Measurements from ENCODE around the gene TRIM71.
"Not testable (repeated sequence)": the region's sequence is repeated elsewhere in the genome, so short reads cannot be mapped to it uniquely, and the experiment has no call there.

Gene TRIM71

DNA sequence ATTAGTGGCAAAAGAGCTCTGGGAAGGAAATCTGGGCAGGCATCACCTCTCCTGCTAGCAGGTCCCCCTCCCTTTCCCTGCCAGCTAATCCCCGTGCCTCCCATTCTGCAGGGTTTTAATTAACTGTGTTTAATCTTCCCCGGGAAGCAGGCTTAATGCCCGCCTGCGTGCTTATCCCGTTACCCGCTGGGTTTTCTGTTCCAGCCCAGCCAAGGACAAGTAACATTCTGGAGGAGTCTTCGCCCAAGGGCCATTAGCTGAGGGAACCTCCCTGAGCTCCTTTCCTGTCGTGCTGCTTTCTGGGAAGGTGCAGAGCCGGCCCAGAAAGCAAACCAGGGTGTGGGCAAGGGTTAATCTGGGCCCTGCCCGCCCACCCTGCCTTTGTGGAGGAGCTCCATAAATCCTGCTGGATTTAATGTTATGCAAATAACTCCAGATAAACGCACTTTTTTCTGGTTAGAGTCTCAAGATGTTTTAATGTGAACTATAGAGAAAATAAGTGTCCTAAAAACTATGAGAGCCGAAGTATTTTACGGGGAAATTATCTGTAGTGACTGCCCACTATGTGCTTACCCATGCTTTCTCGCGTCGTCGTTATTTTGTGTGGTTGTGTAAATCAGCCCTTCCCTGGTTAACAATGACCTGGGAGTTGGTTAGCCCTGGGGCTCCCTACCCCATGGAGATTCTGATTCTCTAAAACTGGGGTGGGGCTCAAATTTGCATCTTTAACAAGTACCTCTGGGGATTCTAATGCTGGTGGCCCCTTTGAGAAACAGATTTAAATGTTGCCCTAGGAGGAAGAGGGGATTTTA, 25.9 kb downstream of the TRIM71 start:
- DNase-seq, result no peak

- no peak for DNase-seq
Measured at GRCh38 chr3:32844322-32844654, 26.5 kb downstream of the TRIM71 start.

GRCh38 chr3:32844914-32845313, 27.1 kb downstream of the TRIM71 start:
- DNase-seq, result no peak

DNA sequence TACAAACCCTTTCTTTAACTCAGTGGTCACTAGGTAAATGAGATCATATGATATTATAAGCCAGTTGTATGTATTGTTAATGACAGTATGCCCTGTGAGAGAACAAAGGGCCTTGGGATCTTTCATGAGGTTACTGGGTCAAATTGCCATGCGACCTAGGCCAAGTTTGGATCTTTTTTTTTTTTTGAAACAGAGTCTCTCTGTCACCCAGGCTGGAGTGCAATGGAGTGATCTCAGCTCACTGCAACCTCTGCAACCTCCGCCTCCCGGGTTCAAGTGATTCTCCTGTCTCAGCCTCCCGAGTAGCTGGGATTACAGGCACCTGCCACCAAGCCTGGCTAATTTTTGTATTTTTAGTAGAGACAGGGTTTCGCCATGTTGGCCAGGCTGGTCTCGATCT, 27.7 kb downstream of the TRIM71 start:
- DNase-seq, result not testable (repeated sequence)

DNA sequence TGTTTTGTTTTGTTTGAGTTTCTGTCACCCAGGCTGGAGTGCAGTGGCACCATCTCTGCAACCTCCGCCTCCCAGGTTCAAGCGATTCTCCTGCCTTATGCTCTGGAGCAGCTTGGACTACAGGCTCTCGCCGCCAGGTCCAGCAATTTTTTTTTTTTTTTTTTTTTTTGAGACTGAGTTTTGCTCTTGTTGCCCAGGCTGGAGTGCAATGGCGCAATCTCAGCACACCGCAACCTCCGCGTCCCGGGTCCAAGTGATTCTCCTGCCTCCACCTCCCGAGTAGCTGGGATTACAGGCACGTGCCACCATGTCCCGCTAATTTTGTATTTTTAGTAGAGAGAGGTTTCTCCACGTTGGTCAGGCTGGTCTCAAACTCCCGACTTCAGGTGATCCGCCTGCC, 29.2 kb downstream of the TRIM71 start:
- DNase-seq, result not testable (repeated sequence)

- no peak for DNase-seq
Measured at GRCh38 chr3:32847528-32847927, 29.7 kb downstream of the TRIM71 start.

DNA sequence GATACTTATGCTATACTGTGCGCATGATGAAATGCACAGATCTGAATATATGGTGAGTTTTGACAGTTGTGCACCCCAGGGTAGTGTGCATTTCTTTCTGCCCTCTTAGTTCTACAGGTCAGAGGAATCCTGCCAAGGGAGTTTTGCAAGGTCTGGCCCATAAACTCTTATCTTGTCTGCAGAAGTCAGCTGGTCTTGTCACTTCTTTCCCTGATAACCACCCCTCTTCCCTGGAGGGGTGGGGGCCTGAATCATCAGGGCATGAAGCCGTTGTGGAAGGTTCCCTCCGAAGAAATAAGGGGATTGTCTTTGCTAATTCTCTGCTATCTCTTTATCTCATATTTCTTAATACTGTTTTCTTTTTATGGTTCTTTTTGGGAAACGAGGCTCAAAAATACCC, 30.4 kb downstream of the TRIM71 start:
- no peak for DNase-seq

- DNase-seq, result no peak
Measured at GRCh38 chr3:32849046-32849445, 31.2 kb downstream of the TRIM71 start.

DNA sequence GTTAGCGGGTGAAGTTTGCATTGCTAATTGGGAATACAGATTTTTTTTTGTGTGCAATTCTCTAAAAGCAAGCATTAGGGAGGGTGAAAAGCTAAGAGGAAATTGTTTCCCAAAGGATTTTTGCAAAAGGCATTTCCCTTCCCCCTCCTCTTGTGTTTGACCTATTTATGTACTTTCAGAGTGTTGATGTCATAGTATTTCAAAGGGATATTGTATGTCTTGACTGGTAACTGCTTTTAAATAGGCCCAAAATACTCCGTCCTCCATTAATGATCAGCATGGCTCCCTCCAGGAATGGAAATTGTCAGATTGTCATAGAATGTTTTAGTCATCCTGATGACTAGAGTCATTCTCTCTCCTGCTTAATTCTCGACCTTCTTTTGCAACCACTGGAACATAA, 32.4 kb downstream of the TRIM71 start:
- no peak for DNase-seq

GRCh38 chr3:32850636-32851035, 32.8 kb downstream of the TRIM71 start:
- no peak for DNase-seq

DNA sequence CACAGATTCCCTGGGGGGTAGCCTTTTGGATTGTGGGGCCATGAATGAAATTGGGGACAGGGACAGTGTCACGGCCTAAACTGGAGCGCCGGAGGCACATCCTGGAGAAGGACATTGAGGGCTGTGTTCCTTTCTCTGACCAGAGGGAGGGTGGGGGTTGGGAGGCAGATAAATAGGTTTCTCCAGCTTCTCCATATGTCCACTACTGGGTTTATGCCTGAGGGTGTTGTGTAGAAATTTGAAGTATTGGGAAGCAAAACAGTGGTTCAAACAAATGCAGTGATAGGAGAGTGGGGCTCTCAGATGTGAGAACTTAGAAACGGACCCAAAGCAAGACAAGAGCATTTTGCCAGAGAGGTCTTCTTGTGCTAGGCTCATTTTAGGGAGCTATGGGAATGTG, 34.3 kb downstream of the TRIM71 start:
- no peak for DNase-seq

DNA sequence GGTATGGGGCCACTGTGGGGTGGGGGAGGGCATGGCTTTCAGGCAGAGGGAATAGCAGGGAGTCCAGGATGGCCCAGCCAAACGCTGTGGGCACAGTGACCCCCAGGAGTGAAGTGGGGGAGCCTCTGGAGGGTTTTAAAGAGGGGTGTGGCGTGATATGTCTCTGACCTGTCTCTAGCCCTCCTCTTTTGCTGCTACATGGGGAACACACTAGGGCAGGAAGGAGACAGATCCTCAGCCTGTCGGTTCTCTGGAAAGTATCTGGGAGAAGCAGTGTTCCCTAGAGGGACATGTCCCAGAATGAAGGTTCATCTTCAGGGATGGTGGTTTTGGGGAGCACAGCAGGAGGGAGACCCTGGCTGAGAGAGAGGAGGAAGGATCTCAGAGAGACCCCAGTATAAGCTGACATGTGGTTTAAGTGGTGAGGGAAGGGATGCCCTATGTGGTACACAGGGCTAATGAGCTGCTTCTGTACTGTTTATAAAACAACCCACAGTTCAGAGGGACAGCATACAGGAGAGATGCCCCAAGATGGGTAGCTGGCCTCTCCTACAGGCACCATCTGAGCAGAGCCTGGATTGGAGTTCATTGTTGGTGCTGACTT, 37.7 kb downstream of the TRIM71 start:
- DNase-seq, result no peak

GRCh38 chr3:32856355-32856889, 38.6 kb downstream of the TRIM71 start:
- DNase-seq, result no peak

DNA sequence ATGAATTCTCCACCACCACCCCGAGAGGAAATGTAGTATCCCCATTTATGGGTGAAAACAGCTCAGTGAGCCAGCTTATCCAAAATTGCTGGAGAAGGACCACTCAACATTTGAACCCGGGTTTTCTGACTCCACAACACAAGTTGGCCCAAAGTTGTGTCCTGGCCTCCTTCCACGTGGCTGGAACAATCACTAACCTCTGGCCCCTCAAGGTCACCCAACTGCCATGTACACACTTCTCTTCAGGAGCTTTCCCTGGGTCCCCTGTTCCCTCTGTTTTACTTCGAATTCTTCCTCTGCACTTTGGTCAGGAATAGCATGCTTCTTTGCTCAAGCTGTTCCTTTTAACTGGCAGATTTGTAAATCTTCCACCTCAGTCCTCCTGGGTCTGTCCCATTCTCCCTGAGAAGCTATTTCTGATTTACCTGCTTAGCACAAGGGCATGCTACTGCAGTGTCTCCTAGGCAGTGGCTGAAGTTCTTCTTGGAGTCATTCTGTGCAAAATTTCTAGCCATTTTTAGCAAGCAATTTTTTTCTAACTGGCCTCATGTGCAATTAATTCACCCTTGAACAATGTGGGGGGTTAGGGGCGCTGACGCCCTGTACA, 39.2 kb downstream of the TRIM71 start:
- DNase-seq, result no peak

DNA sequence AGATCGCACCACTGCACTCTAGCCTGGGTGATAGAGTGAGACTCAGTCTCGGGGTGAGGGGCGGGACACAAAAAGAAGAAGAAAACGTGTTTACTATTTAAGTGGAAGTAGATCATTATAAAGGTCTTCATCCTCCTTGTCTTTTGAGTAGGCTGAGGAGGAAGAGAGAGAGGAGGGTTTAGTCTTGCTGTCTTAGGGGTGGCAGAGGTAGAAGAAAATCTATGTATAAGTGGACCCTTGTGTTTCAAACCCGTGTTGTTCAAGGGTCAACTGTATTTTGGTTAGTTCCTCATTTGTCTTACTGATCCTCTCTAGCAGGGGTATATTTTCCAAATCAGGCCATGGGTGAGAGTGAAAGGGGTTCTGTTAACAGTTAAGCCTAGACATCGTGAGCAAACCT, 40.1 kb downstream of the TRIM71 start:
- no peak for DNase-seq

DNA sequence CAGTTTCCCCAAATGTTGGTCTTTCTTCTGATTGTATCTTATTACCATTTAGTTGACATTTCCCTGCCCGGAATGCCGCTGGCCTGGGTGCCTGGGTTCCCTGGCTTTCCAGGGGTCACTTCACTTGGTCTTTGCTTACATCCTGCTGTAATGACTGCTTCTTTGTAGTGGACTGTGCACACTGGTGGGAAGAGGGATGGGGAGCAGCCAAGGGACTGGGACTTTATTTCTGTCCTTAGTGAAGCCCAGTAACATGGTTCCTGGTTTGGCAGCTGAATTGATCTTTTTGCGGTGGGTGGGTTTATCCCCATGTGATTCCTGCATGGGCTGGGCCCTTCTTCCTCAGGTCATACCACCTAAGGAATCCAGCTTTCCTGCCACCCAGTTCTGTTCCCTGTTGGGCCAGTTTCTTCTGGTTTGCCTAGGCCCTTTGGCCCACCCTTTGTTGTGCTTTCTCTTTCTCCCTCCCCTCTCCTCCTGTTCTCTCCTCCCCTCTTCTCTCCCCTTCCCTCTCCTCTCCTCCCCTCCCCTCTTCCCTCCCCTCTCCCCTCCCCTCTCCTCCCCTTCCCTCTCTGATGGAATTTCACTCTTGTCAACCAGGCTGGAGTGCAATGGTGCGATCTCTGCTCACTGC, 41.9 kb downstream of the TRIM71 start:
- DNase-seq, result no peak

GRCh38 chr3:32860499-32860898, 42.7 kb downstream of the TRIM71 start:
- DNase-seq, result no peak

DNA sequence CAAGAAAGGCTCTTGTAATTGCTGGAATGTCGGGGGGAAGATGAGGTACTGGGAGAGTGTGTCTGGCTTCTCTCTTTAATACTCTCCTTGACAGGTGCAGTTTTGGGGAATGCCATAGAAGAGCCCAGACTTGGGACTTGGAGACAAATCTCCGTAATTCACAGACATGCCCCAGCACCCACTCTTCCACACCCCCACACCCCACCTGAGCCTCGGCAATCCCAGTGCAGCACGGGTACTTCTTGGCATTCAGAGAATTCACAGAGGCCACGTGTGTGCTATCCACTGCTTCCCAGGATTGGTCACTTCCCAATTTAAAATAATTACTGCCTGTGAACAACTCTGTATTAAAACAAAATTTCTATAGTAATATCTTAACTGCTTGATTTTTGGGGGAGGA, 43.9 kb downstream of the TRIM71 start:
- no peak for DNase-seq

- no peak for DNase-seq
Measured at GRCh38 chr3:32862247-32862935, 44.6 kb downstream of the TRIM71 start.

- DNase-seq, result no peak
Measured at GRCh38 chr3:32862936-32863487, 45.2 kb downstream of the TRIM71 start.

- DNase-seq, result no peak
Measured at GRCh38 chr3:32865383-32865782, 47.6 kb downstream of the TRIM71 start.

DNA sequence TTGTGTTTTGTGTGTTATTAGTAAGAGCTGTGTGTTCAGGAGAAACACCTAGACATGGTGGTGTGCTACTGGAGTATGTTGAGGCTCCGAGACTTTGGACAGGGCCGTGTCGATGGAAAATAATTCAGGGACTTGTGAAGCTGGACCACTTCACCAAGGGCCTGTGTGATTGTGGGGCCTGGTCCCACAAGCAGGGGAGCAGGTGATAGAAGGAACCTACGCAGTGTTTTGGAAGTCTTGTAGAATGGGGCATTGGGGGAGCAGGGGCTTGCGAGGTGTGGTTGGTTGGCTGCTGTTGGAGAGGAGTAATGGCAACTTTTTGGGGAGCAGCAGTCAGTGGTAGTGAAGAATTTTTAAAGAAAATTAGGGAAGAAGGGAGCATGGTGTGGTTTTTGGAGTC, 48.7 kb downstream of the TRIM71 start:
- DNase-seq, result no peak

GRCh38 chr3:32867954-32868353, 50.2 kb downstream of the TRIM71 start:
- DNase-seq, result no peak

Measured in suppressor macrophage treated with lipopolysaccharide for 1 hour (primary cell).